K562 (cell line): Measurements from ENCODE around the gene TXN2. TPM values are rescaled to one million over a fixed set of nuclear protein-coding genes. Genes with fewer than 3 reads are reported as not detected.
A peak's percentile ranks its signal among the peaks of the same experiment; 100 is the strongest.

Source experiments
- CHD4 ChIP-seq: fragments of 200-600 bp; sonication (generic); IDR thresholded peaks from 3 replicates; pipeline ENCODE4 v1.6.1; 2012; ENCODE audit warnings: low read depth, mild to moderate bottlenecking, mixed read lengths, low read length, inconsistent platforms; ENCODE audit not compliant: insufficient read depth, insufficient replicate concordance, poor library complexity, severe bottlenecking
- CREM ChIP-seq: IDR thresholded peaks from 2 replicates; pipeline ENCODE4 v1.6.1; 2014; ENCODE audit warnings: antibody characterized with exemption, low read depth
- JUND ChIP-seq, 2 experiments: IDR thresholded peaks; 2 replicates in 1 of 2; 3 replicates in 1 of 2; pipeline ENCODE4 v1.6.1; 2011; ENCODE audit warnings: borderline replicate concordance in 2 of 2, low read depth in 2 of 2, low read length in 2 of 2, improper control_type of control experiment in 1 of 2, missing biosample characterization in 1 of 2, missing genetic modification characterization in 1 of 2, missing genetic modification reagents in 1 of 2
- KLF13 ChIP-seq: fragments of 450-650 bp; IDR thresholded peaks from 2 replicates; pipeline ENCODE4 v1.6.1; 2016; ENCODE audit warnings: missing genetic modification characterization, low read depth, mild to moderate bottlenecking, missing compliant biosample characterization, moderate library complexity, borderline replicate concordance
- LCOR ChIP-seq: sonication (generic); formaldehyde crosslinking; IDR thresholded peaks from 2 replicates; pipeline ENCODE4 v1.8.0; 2022; ENCODE audit warnings: mild to moderate bottlenecking, missing genetic modification reagents
- MCM5 ChIP-seq: fragments of 450-650 bp; IDR thresholded peaks from 2 replicates; pipeline ENCODE4 v1.6.1; 2016; ENCODE audit warnings: low read depth
- NEUROD1 ChIP-seq: fragments of 150-350 bp; IDR thresholded peaks from 2 replicates; pipeline ENCODE4 v1.6.1; 2014; ENCODE audit warnings: borderline replicate concordance, low read length, low read depth; ENCODE audit not compliant: partially characterized antibody
- NR4A1 ChIP-seq, 2 experiments: fragments of 250-450 bp in 1 of 2; fragments of 450-650 bp in 1 of 2; sonication (Bioruptor Pico) in 1 of 2; IDR thresholded peaks; 2 replicates each; pipeline versions ENCODE4 v1.4.0 to v1.6.1; 2016 to 2020; ENCODE audit warnings: mild to moderate bottlenecking in 2 of 2, missing compliant biosample characterization in 1 of 2, missing genetic modification characterization in 1 of 2, moderate library complexity in 1 of 2
- PREB ChIP-seq: sonication (generic); formaldehyde crosslinking; IDR thresholded peaks from 2 replicates; pipeline ENCODE4 v1.8.1; 2023; ENCODE audit warnings: mild to moderate bottlenecking, missing genetic modification reagents
- RHOXF2B ChIP-seq: fragments of 250-450 bp; sonication (Bioruptor Pico); conservative IDR thresholded peaks from 2 replicates; pipeline ENCODE4 v1.5.1; 2021
- TCF7L2 ChIP-seq: fragments of 150-350 bp; IDR thresholded peaks from 2 replicates; pipeline ENCODE4 v1.6.1; 2016; ENCODE audit warnings: low read depth, mild to moderate bottlenecking, low read length, moderate library complexity
- TGIF2 ChIP-seq: sonication (generic); formaldehyde crosslinking; IDR thresholded peaks from 2 replicates; pipeline ENCODE4 v1.8.1; 2022; ENCODE audit warnings: mild to moderate bottlenecking, missing genetic modification reagents, moderate library complexity
- XRCC5 ChIP-seq: fragments of 200-400 bp; formaldehyde crosslinking; IDR thresholded peaks from 2 replicates; pipeline ENCODE4 v1.6.1; 2017; ENCODE audit warnings: low read depth, mild to moderate bottlenecking, low read length
- ZBTB34 ChIP-seq: fragments of 250-450 bp; sonication (Bioruptor Pico); IDR thresholded peaks from 2 replicates; pipeline ENCODE4 v1.8.0; 2021; ENCODE audit warnings: mild to moderate bottlenecking, moderate library complexity
- ZNF184 ChIP-seq: sonication (generic); formaldehyde crosslinking; IDR thresholded peaks from 2 replicates; pipeline ENCODE4 v1.5.0; 2020; ENCODE audit warnings: missing genetic modification reagents
- polyA plus RNA-seq, 8 experiments: library from polyadenylated mRNA; depleted of rRNA in 4 of 8; stranded (reverse) in 5 of 8; unstranded in 3 of 8; fragments of >200 nt; fragmentation: Nextera tagmentation in 2 of 8; fragmentation: Illumina TruSeq in 1 of 8; extraction: Ambion mirVana in 2 of 8; extraction: Trizol in 1 of 8; gene quantifications; 2 replicates each; pipeline versions ENCODE4 v1.2.1 to v1.2.3, GENCODE V29; 2011 to 2014; ENCODE audit warnings: inconsistent platforms in 1 of 8, missing spikeins in 1 of 8
- total RNA-seq, 7 experiments: library from RNA; depleted of rRNA in 6 of 7; stranded (reverse); fragments of >200 nt in 6 of 7; fragmentation: Illumina TruSeq in 2 of 7; extraction: Trizol in 2 of 7; gene quantifications; 2 replicates each; pipeline versions ENCODE4 v1.2.1 to v1.2.3, GENCODE V29; 2011 to 2021; ENCODE audit warnings: low replicate concordance in 1 of 7
- TF ChIP-seq, protein P1 (sequence below): fragments of 450-650 bp; IDR thresholded peaks from 2 replicates; pipeline ENCODE4 v1.6.1; 2016; ENCODE audit warnings: low read depth

Gene TXN2
- total and polyA plus RNA-seq, 9 of the 15 experiments (the other 6 are each of a cell fraction or from before 2014, with no cell fraction given) = 48.5 to 399 (median 118) TPM

DNA sequence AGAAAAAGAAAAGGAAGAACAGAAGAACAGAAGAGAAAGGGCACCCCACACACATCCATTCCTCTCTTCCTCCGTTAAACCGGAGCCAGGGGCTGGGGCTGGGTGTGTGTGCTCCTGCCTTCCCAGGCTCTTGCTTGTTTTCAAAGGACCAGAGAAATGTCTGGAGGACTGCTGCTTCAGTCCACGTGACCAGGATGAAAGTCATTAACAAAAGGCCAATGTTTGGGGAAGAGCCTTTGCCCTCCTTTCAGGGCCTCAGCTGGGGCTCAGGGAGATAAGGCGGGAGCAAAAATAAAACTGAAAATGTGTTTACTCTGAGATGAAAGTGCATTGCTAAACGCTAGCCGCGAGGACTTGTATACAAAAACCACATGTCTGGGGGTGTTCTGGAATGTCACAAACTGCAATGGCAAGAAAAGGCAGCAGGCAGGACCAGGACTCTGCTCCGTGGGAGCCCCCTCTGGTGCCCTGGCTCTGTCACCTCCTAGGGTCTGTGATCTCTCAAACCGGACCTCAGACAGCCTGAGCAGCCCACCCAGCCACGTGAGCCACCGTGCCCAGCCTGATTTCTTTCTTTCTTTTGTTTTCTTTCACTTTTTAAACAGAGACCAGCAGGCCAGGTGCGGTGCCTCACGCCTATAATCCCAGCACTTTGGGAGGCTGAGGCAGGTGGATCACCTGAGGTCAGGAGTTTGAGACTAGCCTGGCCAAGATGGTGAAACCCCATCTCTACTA, 62.1 kb downstream of the TXN2 start (continued):
- no peak for TF ChIP-seq TGIF2 (CRISPR knock-in tag)
- no peak for TF ChIP-seq ZNF184 (CRISPR knock-in tag)
- TF ChIP-seq MCM5 = no peak
- TF ChIP-seq XRCC5 = no peak
- TF ChIP-seq NR4A1 (CRISPR knock-in tag; IDR thresholded peaks at IDR 0.05) = no peak
- TF ChIP-seq NR4A1 (tag; IDR thresholded peaks at IDR 0.05) = peak; percentile 46; the same call in 1 of the 2 replicates
- TF ChIP-seq, protein P1, sequence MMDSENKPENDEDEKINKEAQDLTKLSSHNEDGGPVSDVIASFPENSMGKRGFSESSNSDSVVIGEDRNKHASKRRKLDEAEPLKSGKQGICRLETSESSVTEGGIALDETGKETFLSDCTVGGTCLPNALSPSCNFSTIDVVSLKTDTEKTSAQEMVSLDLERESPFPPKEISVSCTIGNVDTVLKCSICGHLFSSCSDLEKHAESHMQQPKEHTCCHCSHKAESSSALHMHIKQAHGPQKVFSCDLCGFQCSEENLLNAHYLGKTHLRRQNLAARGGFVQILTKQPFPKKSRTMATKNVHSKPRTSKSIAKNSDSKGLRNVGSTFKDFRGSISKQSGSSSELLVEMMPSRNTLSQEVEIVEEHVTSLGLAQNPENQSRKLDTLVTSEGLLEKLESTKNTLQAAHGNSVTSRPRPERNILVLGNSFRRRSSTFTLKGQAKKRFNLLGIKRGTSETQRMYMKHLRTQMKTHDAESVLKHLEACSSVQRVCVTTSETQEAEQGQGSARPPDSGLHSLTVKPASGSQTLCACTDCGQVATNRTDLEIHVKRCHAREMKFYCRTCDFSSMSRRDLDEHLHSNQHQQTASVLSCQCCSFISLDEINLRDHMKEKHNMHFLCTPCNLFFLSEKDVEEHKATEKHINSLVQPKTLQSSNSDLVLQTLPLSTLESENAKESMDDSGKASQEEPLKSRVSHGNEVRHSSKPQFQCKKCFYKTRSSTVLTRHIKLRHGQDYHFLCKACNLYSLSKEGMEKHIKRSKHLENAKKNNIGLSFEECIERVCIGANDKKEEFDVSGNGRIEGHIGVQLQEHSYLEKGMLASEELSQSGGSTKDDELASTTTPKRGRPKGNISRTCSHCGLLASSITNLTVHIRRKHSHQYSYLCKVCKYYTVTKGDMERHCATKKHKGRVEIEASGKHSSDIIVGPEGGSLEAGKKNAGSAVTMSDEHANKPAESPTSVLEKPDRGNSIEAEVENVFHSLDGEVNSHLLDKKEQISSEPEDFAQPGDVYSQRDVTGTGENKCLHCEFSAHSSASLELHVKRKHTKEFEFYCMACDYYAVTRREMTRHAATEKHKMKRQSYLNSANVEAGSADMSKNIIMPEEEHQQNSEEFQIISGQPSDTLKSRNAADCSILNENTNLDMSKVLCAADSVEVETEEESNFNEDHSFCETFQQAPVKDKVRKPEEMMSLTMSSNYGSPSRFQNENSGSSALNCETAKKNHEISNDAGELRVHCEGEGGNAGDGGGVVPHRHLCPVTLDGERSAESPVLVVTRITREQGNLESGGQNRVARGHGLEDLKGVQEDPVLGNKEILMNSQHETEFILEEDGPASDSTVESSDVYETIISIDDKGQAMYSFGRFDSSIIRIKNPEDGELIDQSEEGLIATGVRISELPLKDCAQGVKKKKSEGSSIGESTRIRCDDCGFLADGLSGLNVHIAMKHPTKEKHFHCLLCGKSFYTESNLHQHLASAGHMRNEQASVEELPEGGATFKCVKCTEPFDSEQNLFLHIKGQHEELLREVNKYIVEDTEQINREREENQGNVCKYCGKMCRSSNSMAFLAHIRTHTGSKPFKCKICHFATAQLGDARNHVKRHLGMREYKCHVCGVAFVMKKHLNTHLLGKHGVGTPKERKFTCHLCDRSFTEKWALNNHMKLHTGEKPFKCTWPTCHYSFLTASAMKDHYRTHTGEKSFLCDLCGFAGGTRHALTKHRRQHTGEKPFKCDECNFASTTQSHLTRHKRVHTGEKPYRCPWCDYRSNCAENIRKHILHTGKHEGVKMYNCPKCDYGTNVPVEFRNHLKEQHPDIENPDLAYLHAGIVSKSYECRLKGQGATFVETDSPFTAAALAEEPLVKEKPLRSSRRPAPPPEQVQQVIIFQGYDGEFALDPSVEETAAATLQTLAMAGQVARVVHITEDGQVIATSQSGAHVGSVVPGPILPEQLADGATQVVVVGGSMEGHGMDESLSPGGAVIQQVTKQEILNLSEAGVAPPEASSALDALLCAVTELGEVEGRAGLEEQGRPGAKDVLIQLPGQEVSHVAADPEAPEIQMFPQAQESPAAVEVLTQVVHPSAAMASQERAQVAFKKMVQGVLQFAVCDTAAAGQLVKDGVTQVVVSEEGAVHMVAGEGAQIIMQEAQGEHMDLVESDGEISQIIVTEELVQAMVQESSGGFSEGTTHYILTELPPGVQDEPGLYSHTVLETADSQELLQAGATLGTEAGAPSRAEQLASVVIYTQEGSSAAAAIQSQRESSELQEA = no peak
- peak; percentile 55; the same call in 1 of the 2 replicates for TF ChIP-seq JUND (IDR thresholded peaks at IDR 0.05; ENCODE audit: borderline replicate concordance, low read depth, low read length)
- no peak for TF ChIP-seq JUND (tag; IDR thresholded peaks at IDR 0.05; ENCODE audit: borderline replicate concordance, low read depth, low read length)
- TF ChIP-seq CREM = peak; percentile 25; the same call in 1 of the 2 replicates
- peak; percentile 70 for TF ChIP-seq TCF7L2
- TF ChIP-seq PREB (CRISPR knock-in tag) = no peak
- no peak for TF ChIP-seq ZBTB34 (CRISPR knock-in tag)
- no peak for TF ChIP-seq KLF13 (tag)
- peak; percentile 78 for TF ChIP-seq LCOR (CRISPR knock-in tag)
- TF ChIP-seq CHD4 = no peak
- TF ChIP-seq RHOXF2B (CRISPR knock-in tag) = no peak
- no peak for TF ChIP-seq NEUROD1
